ENCODE measurements around the gene MUCL1.

Gene MUCL1

GRCh38 chr12:54891717-54892478, 37.6 kb downstream of the MUCL1 start:
- DNase-seq (ENCODE audit: low read depth in 2 of 2): no peak

All from activated CD4-positive, alpha-beta T cell treated with anti-CD3 and anti-CD28 coated beads for 24 hours (primary cell).